Fibroblast of mammary gland (primary cell): ENCODE data around the gene COL28A1.
A peak's percentile ranks its signal among the peaks of the same experiment; 100 is the strongest.

ENCODE experiments used
- DNase-seq: peaks from one replicate; pipeline ENCODE4 v3.0.0-alpha.2; 2010; ENCODE audit warnings: low read depth
- H3K4me3 ChIP-seq: 2 replicates; pipeline ENCODE4 v1.5.1; 2011; ENCODE audit warnings: low read depth, mild to moderate bottlenecking, low read length, moderate library complexity; ENCODE audit not compliant: control insufficient read depth
- CTCF ChIP-seq: conservative IDR thresholded peaks from 2 replicates; pipeline ENCODE4 v1.5.1; 2011; ENCODE audit warnings: low read depth, low read length, inconsistent platforms; ENCODE audit not compliant: control insufficient read depth, insufficient read depth

Gene COL28A1

DNA sequence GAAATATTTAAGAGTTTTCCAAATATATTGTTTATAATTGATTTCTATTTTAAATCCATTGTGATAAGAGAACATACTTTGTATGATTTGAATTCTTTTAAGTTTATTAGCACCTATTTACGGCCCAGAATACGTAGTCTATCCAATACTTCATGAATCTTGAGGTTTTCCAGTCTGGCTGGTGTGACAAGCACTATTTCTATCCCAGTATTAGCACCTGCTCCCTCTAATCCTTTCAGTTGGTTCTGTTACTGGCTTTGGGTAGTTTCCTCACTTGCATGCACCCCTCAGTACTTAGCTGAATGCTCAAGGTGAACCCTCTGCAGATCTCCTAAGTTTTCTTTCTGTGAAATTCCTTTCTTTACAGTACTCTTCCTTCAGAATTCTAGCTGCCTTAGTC, 186.5 kb downstream of the COL28A1 start:
- H3K4me3 ChIP-seq = no peak overlapping the region
- TF ChIP-seq CTCF = no peak
- DNase-seq = no peak

DNA sequence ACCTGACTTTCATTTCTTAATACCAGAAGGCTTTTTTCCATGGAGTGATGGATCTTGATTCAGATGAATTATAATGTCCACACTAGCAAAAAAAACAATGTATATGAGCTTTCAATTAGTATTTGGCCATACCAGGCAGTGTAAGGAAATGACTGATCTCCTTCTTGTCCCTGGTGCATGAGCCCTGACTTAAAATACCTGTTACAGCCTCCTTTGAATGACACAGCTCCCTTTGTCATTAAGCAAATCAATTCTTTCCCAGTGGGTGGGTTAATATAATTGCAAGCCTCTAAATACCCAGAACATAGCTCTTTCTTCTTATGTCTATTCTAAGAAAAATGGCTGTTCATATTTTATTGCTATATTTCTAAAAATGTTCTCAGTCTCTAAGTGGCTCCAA, 188.6 kb downstream of the COL28A1 start:
- TF ChIP-seq CTCF = no peak
- no peak overlapping the region for H3K4me3 ChIP-seq
- no peak for DNase-seq

- no peak overlapping the region for H3K4me3 ChIP-seq
- TF ChIP-seq CTCF = no peak
- no peak for DNase-seq
Measured at GRCh38 chr7:7344583-7344982, 191.1 kb downstream of the COL28A1 start.

DNA sequence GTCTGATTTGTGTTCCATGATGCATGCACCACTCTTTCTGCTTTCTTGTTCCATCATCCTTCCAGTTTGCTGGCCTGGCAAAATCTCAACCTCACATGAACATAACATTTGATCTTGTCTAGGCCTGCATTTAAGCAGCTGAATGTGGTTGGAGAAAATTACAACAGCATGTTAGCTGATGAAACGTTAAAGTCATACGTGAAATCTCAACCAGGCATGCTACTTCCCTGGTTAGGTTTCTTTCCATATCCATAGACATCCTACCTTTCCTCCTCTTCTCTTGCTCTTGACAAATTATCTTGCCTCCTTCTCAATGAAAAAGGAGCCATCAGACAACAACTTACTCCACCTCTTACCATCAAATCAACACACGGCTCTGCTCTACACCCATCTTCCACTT, 199.8 kb downstream of the COL28A1 start:
- no peak overlapping the region for H3K4me3 ChIP-seq
- DNase-seq = no peak
- no peak for TF ChIP-seq CTCF

- no peak overlapping the region for H3K4me3 ChIP-seq
- TF ChIP-seq CTCF = no peak
- DNase-seq = peak; percentile 27
Measured at GRCh38 chr7:7335215-7335614, 200.5 kb downstream of the COL28A1 start.

DNA sequence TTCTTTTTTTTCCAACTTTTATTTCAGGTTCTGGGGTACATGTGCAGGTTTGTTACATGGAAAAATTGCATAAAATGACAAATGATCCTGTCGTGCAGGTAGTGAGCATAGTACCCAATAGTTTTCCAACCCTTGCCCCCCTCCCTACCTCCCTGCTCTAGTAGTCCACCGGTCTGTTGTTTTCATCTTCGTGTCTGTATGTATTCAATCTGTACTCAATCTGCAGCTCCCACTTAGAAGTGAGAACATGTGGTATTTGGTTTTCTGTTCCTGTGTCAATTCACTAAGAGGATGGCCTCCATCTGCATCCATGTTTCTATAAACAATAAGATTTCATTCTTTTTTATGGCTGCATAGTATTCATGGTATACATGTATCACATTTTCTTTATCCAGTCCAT, 202.1 kb downstream of the COL28A1 start:
- TF ChIP-seq CTCF = no peak
- no peak for DNase-seq
- H3K4me3 ChIP-seq = no peak overlapping the region

GRCh38 chr7:7331523-7331922, 204.2 kb downstream of the COL28A1 start:
- H3K4me3 ChIP-seq = no peak overlapping the region
- no peak for TF ChIP-seq CTCF
- no peak for DNase-seq
